GM19351 (cell line): ENCODE results near the gene ZNF878.

Experiments
- ATAC-seq: cut with Tn5 transposase; IDR thresholded peaks from one replicate; pipeline ENCODE4 v1.9.1; 2021; ENCODE audit warnings: mild to moderate bottlenecking, moderate library complexity; ENCODE audit not compliant: unreplicated experiment

Gene ZNF878

GRCh38 chr19:12035220-12036172, 17.3 kb downstream of the ZNF878 start, which contains the start of gene ZNF433:
TSS of gene ZNF433 (minus strand) at chr19:12035679. CDS start at chr19:12035539, 140 bp downstream.
- ATAC-seq: peak; percentile 77

DNA sequence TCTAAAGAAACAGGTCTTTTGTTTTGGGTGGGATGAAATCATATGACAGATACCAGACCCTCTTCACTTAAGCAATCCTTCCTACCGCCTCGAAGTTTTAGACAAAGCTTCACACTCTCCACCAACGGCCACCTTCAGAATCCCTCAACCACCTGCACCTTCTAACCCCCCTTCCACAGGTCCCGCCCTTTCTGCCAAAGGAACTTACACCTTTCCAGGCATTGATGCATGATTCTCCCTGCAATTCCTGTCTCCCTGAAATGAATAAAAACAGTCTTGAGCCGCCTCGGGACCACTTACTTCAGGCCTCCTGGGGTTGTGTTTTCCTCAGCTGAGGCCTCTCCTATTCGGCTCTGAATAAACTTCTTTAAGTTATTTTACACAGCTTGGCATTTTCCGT, 18.1 kb downstream of the ZNF878 start:
- no peak for ATAC-seq

DNA sequence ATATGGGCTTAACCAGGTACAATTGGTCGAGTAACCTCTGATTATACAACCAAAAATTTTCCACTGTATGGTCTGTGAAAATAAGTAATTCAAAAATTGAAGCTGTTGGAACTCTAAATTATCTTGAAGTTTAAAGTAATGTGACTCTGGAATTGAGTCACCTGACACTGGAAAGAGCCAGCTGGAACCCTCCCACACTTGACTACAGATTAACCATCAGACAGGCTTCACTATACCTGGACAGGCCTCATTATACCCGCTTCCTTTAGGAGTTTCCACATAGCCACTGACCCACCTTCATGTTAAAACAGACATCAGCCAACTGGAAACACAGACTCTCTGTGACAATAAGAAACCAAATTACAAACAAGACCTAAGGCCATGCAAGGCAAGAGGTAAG, 18.6 kb downstream of the ZNF878 start:
- ATAC-seq: no peak

- ATAC-seq: no peak
Measured at GRCh38 chr19:12015753-12016116, 37.0 kb downstream of the ZNF878 start.

DNA sequence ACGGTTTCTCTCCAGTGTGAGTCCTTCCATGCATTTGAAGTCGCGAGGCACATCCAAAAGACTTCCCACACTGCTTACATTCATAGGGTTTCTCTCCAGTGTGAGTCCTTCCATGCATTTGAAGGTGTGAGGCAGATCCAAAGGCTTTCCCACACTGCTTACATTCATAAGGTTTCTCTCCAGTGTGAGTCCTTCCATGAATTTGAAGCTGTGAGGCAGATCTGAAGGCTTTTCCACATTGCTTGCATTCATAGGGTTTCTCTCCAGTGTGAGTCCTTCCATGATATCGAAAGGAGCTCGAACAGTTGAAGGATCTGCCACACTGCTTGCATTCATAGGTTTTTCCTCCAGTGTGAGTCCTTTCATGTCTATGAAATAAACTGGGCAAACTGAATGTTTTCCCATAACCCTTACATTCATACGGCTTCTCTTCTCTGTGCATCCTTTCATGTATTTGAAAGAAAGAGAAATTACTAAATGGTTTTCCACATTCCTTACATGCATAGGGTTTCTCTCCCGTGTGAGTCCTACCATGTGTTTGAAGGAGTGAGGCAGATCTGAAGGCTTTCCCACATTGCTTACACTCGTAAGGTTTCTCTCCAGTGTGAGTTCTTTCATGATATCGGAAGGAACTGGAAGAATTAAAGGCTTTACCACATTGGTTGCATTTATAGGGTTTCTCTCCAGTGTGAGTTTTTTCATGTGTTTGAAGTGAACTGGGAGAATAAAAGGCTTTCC, 37.6 kb downstream of the ZNF878 start:
- no peak for ATAC-seq

DNA sequence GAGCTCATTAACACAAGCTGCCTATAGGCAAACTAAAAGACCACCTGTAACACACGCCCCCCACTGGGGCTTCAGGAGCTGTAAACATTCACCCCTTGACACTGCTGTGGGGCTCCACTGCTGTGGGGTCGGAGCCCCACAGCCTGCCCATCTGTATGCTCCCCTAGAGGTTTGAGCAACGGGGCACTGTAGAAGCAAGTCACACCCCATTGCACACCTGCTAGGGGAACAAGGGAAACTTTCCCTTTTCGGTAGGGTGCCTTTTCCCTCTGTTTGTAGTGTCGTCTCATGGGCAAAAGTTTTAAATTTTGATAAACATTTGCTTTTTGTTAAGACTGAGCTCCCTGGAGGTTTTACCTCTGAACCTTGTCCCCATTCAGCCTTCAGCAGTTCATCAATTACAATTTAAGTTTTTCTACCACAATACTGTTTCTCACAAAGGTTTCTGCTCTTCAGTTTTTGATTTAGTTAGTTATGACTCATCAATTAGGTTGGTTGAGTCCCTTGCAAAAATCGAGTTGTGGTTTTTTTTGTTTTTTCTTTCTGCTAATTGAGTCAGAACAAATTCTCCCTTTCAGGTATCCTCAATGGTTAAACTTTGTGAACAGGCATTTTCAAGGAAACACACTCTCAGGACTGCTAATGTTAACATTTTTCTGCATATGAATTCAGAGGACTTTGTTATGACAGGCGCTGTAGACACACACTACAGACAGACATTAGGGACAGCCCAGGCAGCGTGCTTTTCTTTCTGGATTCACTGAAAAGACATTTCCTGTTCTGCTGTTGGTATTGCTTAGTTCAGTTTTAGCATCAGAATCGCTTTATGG, 52.4 kb downstream of the ZNF878 start:
- ATAC-seq: no peak

DNA sequence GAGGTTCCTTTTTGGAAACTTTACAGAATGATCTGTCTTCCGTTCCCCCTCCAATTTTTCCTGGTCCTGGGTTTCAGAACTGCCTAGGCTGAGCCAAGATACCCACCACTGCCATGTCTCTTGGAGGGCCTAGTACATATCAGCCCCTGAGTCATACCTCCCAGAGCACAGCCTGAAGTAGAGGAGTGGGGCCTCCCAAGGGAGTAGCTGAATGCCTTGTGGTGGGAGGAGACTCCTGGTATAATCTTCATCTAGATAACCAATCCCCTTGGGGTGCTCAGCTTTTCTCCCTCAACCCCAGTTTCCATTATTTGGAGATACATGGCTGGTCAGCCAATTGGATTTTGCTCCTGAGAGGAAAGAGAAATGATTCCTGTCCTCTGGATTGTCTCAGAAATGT, 57.6 kb downstream of the ZNF878 start:
- no peak for ATAC-seq
